ENCODE results near the gene HPN. TPM values are rescaled to one million over a fixed set of nuclear protein-coding genes. Genes with fewer than 3 reads are reported as not detected.

HPN gene
- total and polyA plus RNA-seq, 7 experiments from 2014 or later = not detected

GRCh38 chr19:35089554-35089953, 48.0 kb downstream of the HPN start:
- Mint-ChIP-seq H3K27me3 (peaks cover 0 to 10% (median 3%) of the 10 kb centered on the region in 5 donors), H3K27ac (no peak overlapping the region), H3K36me3 (no peaks in the 10 kb centered on the region), H3K4me3 (no peak overlapping the region), H3K9me3 (no peaks in the 10 kb centered on the region), H3K4me1 (peaks cover 0 to 13% (median 5%) of the 10 kb centered on the region in 7 donors)
- POLR2A ChIA-PET = no interaction called here
- no peaks in the 10 kb centered on the region for H3K27me3 ChIP-seq (ENCODE audit: control insufficient read depth in 2 of 2, insufficient read depth in 2 of 2, low read length in 2 of 2)
- H3K27ac ChIP-seq (ENCODE audit: low read depth, low read length) = no peak overlapping the region
- CTCF ChIA-PET = interaction anchor here (1.3 kb wide), 1 partner anchor 77 kb away, joined by 3 read pairs; no protein-coding TSS in a partner anchor
- peaks cover 7 to 19% of the 10 kb centered on the region in 2 donors for H3K4me1 ChIP-seq (ENCODE audit: control insufficient read depth in 2 of 2, insufficient read depth in 2 of 2, low read length in 2 of 2)
- intact Hi-C loops (cut with micrococcal nuclease) = no loop called here
- no peaks in the 10 kb centered on the region for H3K9me3 ChIP-seq (ENCODE audit: control insufficient read depth in 2 of 3, low read length in 3 of 3)
- H3K4me3 ChIP-seq (ENCODE audit: low read length) = no peak overlapping the region
- no peak for DNase-seq
- no peak for ATAC-seq
- no peaks in the 10 kb centered on the region for H3K36me3 ChIP-seq (ENCODE audit: control insufficient read depth in 2 of 3, insufficient read depth in 3 of 3, low read length in 3 of 3)

GRCh38 chr19:35090160-35090505, 48.6 kb downstream of the HPN start:
- intact Hi-C loops (cut with micrococcal nuclease) = loop anchor here (1.0 to 10.0 kb wide), 7 partner anchors 23 to 451 kb away; partner anchors contain the start of gene HPN (in 1 of the 2)
- no peak for ATAC-seq
- POLR2A ChIA-PET = no interaction called here

GRCh38 chr19:35090506-35091214, 49.1 kb downstream of the HPN start:
- intact Hi-C loops (cut with micrococcal nuclease) = loop anchor here (1.0 to 10.0 kb wide), 7 partner anchors 23 to 451 kb away; partner anchors contain the start of gene HPN (in 1 of the 2)
- Histone ChIP-seq H3K36me3 (ENCODE audit: control insufficient read depth in 2 of 3, insufficient read depth in 3 of 3, low read length in 3 of 3) (no peaks in the 10 kb centered on the region), H3K9me3 (ENCODE audit: control insufficient read depth in 2 of 3, low read length in 3 of 3) (no peaks in the 10 kb centered on the region), H3K4me1 (ENCODE audit: control insufficient read depth in 2 of 2, insufficient read depth in 2 of 2, low read length in 2 of 2) (peaks cover 7 to 16% of the 10 kb centered on the region in 2 donors), H3K4me3 (ENCODE audit: low read length) (no peak overlapping the region), H3K27me3 (ENCODE audit: control insufficient read depth in 2 of 2, insufficient read depth in 2 of 2, low read length in 2 of 2) (no peaks in the 10 kb centered on the region), H3K27ac (ENCODE audit: low read depth, low read length) (no peak overlapping the region)
- DNase-seq = peak in 7 of 9 donors; percentile 13 to 43 (median 30)
- peaks cover 0 to 10% (median 3%) of the 10 kb centered on the region in 5 donors for H3K27me3 Mint-ChIP-seq
- no peaks in the 10 kb centered on the region for H3K9me3 Mint-ChIP-seq
- H3K4me3 Mint-ChIP-seq = peak overlapping the region in 4 of 10 donors; percentile 23 to 56 (median 30)
- ChIA-PET CTCF (interaction anchor here (1.3 to 1.7 kb wide), 2 partner anchors 21 to 78 kb away, joined by 3 to 6 read pairs; no protein-coding TSS in a partner anchor), POLR2A (no interaction called here)
- no peaks in the 10 kb centered on the region for H3K36me3 Mint-ChIP-seq
- peak; percentile 80 for ATAC-seq
- no peak overlapping the region for H3K27ac Mint-ChIP-seq
- peaks cover 0 to 10% (median 4%) of the 10 kb centered on the region in 7 donors for H3K4me1 Mint-ChIP-seq

More at GRCh38 chr19:35090160-35090505, 48.6 kb downstream of the HPN start:
- no peak for DNase-seq
- peak overlapping the region in 1 of 10 donors; percentile 39 for H3K4me3 Mint-ChIP-seq
- peaks cover 0 to 10% (median 3%) of the 10 kb centered on the region in 5 donors for H3K27me3 Mint-ChIP-seq
- no peaks in the 10 kb centered on the region for H3K36me3 ChIP-seq (ENCODE audit: control insufficient read depth in 2 of 3, insufficient read depth in 3 of 3, low read length in 3 of 3)
- no peak overlapping the region for H3K27ac ChIP-seq (ENCODE audit: low read depth, low read length)
- CTCF ChIA-PET = interaction anchor here (1.3 kb wide), 1 partner anchor 77 kb away, joined by 3 read pairs; no protein-coding TSS in a partner anchor
- H3K9me3 ChIP-seq (ENCODE audit: control insufficient read depth in 2 of 3, low read length in 3 of 3) = no peaks in the 10 kb centered on the region
- no peak overlapping the region for H3K27ac Mint-ChIP-seq
- H3K4me1 Mint-ChIP-seq = peaks cover 0 to 13% (median 5%) of the 10 kb centered on the region in 7 donors
- no peak overlapping the region for H3K4me3 ChIP-seq (ENCODE audit: low read length)
- peaks cover 7 to 19% of the 10 kb centered on the region in 2 donors for H3K4me1 ChIP-seq (ENCODE audit: control insufficient read depth in 2 of 2, insufficient read depth in 2 of 2, low read length in 2 of 2)
- H3K9me3 Mint-ChIP-seq = no peaks in the 10 kb centered on the region
- no peaks in the 10 kb centered on the region for H3K36me3 Mint-ChIP-seq
- no peaks in the 10 kb centered on the region for H3K27me3 ChIP-seq (ENCODE audit: control insufficient read depth in 2 of 2, insufficient read depth in 2 of 2, low read length in 2 of 2)

- H3K9me3 ChIP-seq (ENCODE audit: control insufficient read depth in 2 of 3, low read length in 3 of 3) = no peaks in the 10 kb centered on the region
- H3K4me1 ChIP-seq (ENCODE audit: control insufficient read depth in 2 of 2, insufficient read depth in 2 of 2, low read length in 2 of 2) = peaks cover 4 to 7% of the 10 kb centered on the region in 2 donors
- CTCF ChIA-PET = no interaction called here
- H3K27ac ChIP-seq (ENCODE audit: low read depth, low read length) = no peak overlapping the region
- no peak overlapping the region for H3K4me3 ChIP-seq (ENCODE audit: low read length)
- POLR2A ChIA-PET = no interaction called here
- Mint-ChIP-seq H3K27ac (no peak overlapping the region), H3K27me3 (peaks cover 0 to 10% (median 0%) of the 10 kb centered on the region in 5 donors), H3K4me1 (peaks cover 0 to 6% (median 4%) of the 10 kb centered on the region in 7 donors), H3K36me3 (no peaks in the 10 kb centered on the region), H3K9me3 (peaks cover 0 to 2% (median 0%) of the 10 kb centered on the region in 11 donors), H3K4me3 (no peak overlapping the region)
- DNase-seq (no peak), ATAC-seq (no peak)
- H3K36me3 ChIP-seq (ENCODE audit: control insufficient read depth in 2 of 3, insufficient read depth in 3 of 3, low read length in 3 of 3) = no peaks in the 10 kb centered on the region
- no peaks in the 10 kb centered on the region for H3K27me3 ChIP-seq (ENCODE audit: control insufficient read depth in 2 of 2, insufficient read depth in 2 of 2, low read length in 2 of 2)
- intact Hi-C loops (cut with micrococcal nuclease) = loop anchor here in 1 of 2 donors (10.0 kb wide), 1 partner anchor 49 kb away; the partner anchor contains the start of gene HPN
Measured at GRCh38 chr19:35093430-35093829, 51.9 kb downstream of the HPN start.

GRCh38 chr19:35093941-35094647, 52.6 kb downstream of the HPN start:
- Histone ChIP-seq H3K27ac (ENCODE audit: low read depth, low read length) (no peak overlapping the region), H3K9me3 (ENCODE audit: control insufficient read depth in 2 of 3, low read length in 3 of 3) (no peaks in the 10 kb centered on the region), H3K4me3 (ENCODE audit: low read length) (no peak overlapping the region), H3K27me3 (ENCODE audit: control insufficient read depth in 2 of 2, insufficient read depth in 2 of 2, low read length in 2 of 2) (no peaks in the 10 kb centered on the region), H3K4me1 (ENCODE audit: control insufficient read depth in 2 of 2, insufficient read depth in 2 of 2, low read length in 2 of 2) (peaks cover 4 to 7% of the 10 kb centered on the region in 2 donors), H3K36me3 (ENCODE audit: control insufficient read depth in 2 of 3, insufficient read depth in 3 of 3, low read length in 3 of 3) (no peaks in the 10 kb centered on the region)
- no peak for ATAC-seq
- Mint-ChIP-seq H3K27me3 (peaks cover 0 to 8% (median 0%) of the 10 kb centered on the region in 5 donors), H3K27ac (peak overlapping the region in 2 of 9 donors; percentile 63 to 68), H3K4me1 (peaks cover 0 to 6% (median 4%) of the 10 kb centered on the region in 7 donors), H3K4me3 (no peak overlapping the region), H3K36me3 (no peaks in the 10 kb centered on the region), H3K9me3 (peaks cover 0 to 2% (median 0%) of the 10 kb centered on the region in 11 donors)
- intact Hi-C loops (cut with micrococcal nuclease) = loop anchor here in 1 of 2 donors (10.0 kb wide), 1 partner anchor 49 kb away; the partner anchor contains the start of gene HPN
- DNase-seq = no peak
- CTCF ChIA-PET = interaction anchor here (0.5 kb wide), 1 partner anchor 23 kb away, joined by 4 read pairs; no protein-coding TSS in a partner anchor
- POLR2A ChIA-PET = no interaction called here

- CTCF ChIA-PET = interaction anchor here (0.5 kb wide), 1 partner anchor 23 kb away, joined by 4 read pairs; no protein-coding TSS in a partner anchor
- peaks cover 4 to 7% of the 10 kb centered on the region in 2 donors for H3K4me1 ChIP-seq (ENCODE audit: control insufficient read depth in 2 of 2, insufficient read depth in 2 of 2, low read length in 2 of 2)
- Mint-ChIP-seq H3K36me3 (no peaks in the 10 kb centered on the region), H3K27me3 (peaks cover 0 to 8% (median 0%) of the 10 kb centered on the region in 5 donors), H3K9me3 (peaks cover 0 to 2% (median 0%) of the 10 kb centered on the region in 11 donors), H3K27ac (peak overlapping the region in 3 of 9 donors; percentile 34 to 68 (median 63)), H3K4me3 (no peak overlapping the region), H3K4me1 (peaks cover 0 to 6% (median 4%) of the 10 kb centered on the region in 7 donors)
- intact Hi-C loops (cut with micrococcal nuclease) = loop anchor here in 1 of 2 donors (10.0 kb wide), 1 partner anchor 50 kb away; the partner anchor contains the start of gene HPN
- ATAC-seq (no peak), DNase-seq (no peak)
- H3K36me3 ChIP-seq (ENCODE audit: control insufficient read depth in 2 of 3, insufficient read depth in 3 of 3, low read length in 3 of 3) = no peaks in the 10 kb centered on the region
- H3K27me3 ChIP-seq (ENCODE audit: control insufficient read depth in 2 of 2, insufficient read depth in 2 of 2, low read length in 2 of 2) = no peaks in the 10 kb centered on the region
- POLR2A ChIA-PET = no interaction called here
- no peaks in the 10 kb centered on the region for H3K9me3 ChIP-seq (ENCODE audit: control insufficient read depth in 2 of 3, low read length in 3 of 3)
- H3K27ac ChIP-seq (ENCODE audit: low read depth, low read length) = no peak overlapping the region
- H3K4me3 ChIP-seq (ENCODE audit: low read length) = no peak overlapping the region
Measured at GRCh38 chr19:35094656-35095055, 53.1 kb downstream of the HPN start.
